T-cell (primary cell): Measurements from ENCODE around the gene ACCSL. TPM values are rescaled to one million over a fixed set of nuclear protein-coding genes. Genes with fewer than 3 reads are reported as not detected.

Experiments used
- ATAC-seq, 4 experiments: fragments of 200-7000 bp in 3 of 4; fragments of 150-1000 bp in 1 of 4; cut with Tn5 transposase; replicated peaks in 1 of 4; 1 replicate in 3 of 4; 2 replicates in 1 of 4; pipeline ENCODE4 v1.10.0; 2021; ENCODE audit warnings: moderate library complexity in 3 of 4, mild to moderate bottlenecking in 2 of 4, moderate number of reproducible peaks in 1 of 4
- CTCF ChIA-PET, 2 donors: fragments of 300-600 bp; sonication (Branson Sonifier 250); formaldehyde crosslinking; loops; one replicate each; lab custom pipeline; 2022; ENCODE audit warnings: antibody characterized with exemption in 2 of 2; lab: Charles Lee
- POLR2A ChIA-PET, 2 donors: fragments of 300-600 bp; sonication (Branson Sonifier 250); formaldehyde crosslinking; loops; one replicate each; lab custom pipeline; 2022; ENCODE audit warnings: antibody characterized with exemption in 2 of 2; lab: Charles Lee
- DNase-seq, 35 experiments: peaks; one replicate each; pipeline versions ENCODE4 v3.0.0 to v3.0.0-alpha.2; 2013 to 2023
- H3K27ac ChIP-seq: one replicate; pipeline ENCODE4 v1.5.1; 2013; ENCODE audit warnings: low read length
- H3K27me3 ChIP-seq, 2 experiments: replicated peaks in 1 of 2; 1 replicate in 1 of 2; 2 replicates in 1 of 2; pipeline versions ENCODE4 v1.6.1 to v1.7.0; 2013; ENCODE audit warnings: low read length in 1 of 2, mixed read lengths in 1 of 2; ENCODE audit not compliant: control insufficient read depth in 2 of 2, insufficient read depth in 2 of 2; ENCODE audit errors: extremely low read depth in 1 of 2
- H3K36me3 ChIP-seq, 2 donors: 1 replicate in 1 of 2; 2 replicates in 1 of 2; pipeline versions ENCODE4 v1.6.1 to v1.7.0; 2013; ENCODE audit warnings: low read length in 1 of 2; ENCODE audit not compliant: control insufficient read depth in 2 of 2, insufficient read depth in 1 of 2; ENCODE audit errors: extremely low read depth in 1 of 2
- H3K4me1 ChIP-seq, 2 experiments: 1 replicate in 1 of 2; 2 replicates in 1 of 2; pipeline versions ENCODE4 v1.6.1 to v1.7.0; 2013; ENCODE audit warnings: low read length in 2 of 2, mixed read lengths in 1 of 2; ENCODE audit not compliant: insufficient read depth in 2 of 2, control insufficient read depth in 1 of 2; ENCODE audit errors: extremely low read depth in 1 of 2
- H3K4me3 ChIP-seq, 2 donors: 1 replicate in 1 of 2; 2 replicates in 1 of 2; pipeline versions ENCODE4 v1.5.1 to v1.7.0; 2013; ENCODE audit warnings: mild to moderate bottlenecking in 2 of 2, low read length in 1 of 2, moderate library complexity in 1 of 2; ENCODE audit not compliant: control insufficient read depth in 1 of 2; ENCODE audit errors: extremely low read depth in 1 of 2
- H3K9me3 ChIP-seq: 2 replicates; pipeline ENCODE4 v1.7.0; 2013
- H3K27ac Mint-ChIP-seq, 2 donors: one replicate each; pipeline ENCODE4 v1.8.0; 2020 to 2021; ENCODE audit warnings: mild to moderate bottlenecking in 2 of 2, mixed read lengths in 2 of 2
- H3K27me3 Mint-ChIP-seq, 2 donors: one replicate each; pipeline ENCODE4 v1.8.0; 2021 to 2022; ENCODE audit warnings: mixed read lengths in 2 of 2
- H3K36me3 Mint-ChIP-seq: one replicate; pipeline ENCODE4 v1.8.0; 2021; ENCODE audit warnings: mixed read lengths
- H3K4me1 Mint-ChIP-seq, 3 donors: one replicate each; pipeline ENCODE4 v1.8.0; 2020 to 2022; ENCODE audit warnings: mixed read lengths in 3 of 3, mild to moderate bottlenecking in 1 of 3
- H3K4me3 Mint-ChIP-seq, 3 donors: one replicate each; pipeline ENCODE4 v1.8.0; 2020 to 2022; ENCODE audit warnings: mild to moderate bottlenecking in 3 of 3, mixed read lengths in 3 of 3, moderate library complexity in 3 of 3
- H3K9me3 Mint-ChIP-seq, 3 donors: one replicate each; pipeline ENCODE4 v1.8.0; 2020 to 2022; ENCODE audit warnings: mixed read lengths in 3 of 3
- WGBS: methylation state at CpG from one replicate; pipeline ENCODE4 v1.1.5; 2013; ENCODE audit warnings: missing lambda C conversion rate; ENCODE audit not compliant: insufficient coverage; 5-methylcytosine and 5-hydroxymethylcytosine counted together
- total RNA-seq, 35 experiments: library from RNA in 6 of 35; stranded (reverse) in 6 of 35; fragments of 120-200 nt in 1 of 35; gene quantifications; one replicate each; pipeline versions ENCODE4 v1.2.1 to v1.2.4 and lab custom pipeline; 2013 to 2026

Gene ACCSL
- total RNA-seq, 5 donors from 2014 or later (not counting 1 experiment from before 2014, with no cell fraction given): not detected

DNA sequence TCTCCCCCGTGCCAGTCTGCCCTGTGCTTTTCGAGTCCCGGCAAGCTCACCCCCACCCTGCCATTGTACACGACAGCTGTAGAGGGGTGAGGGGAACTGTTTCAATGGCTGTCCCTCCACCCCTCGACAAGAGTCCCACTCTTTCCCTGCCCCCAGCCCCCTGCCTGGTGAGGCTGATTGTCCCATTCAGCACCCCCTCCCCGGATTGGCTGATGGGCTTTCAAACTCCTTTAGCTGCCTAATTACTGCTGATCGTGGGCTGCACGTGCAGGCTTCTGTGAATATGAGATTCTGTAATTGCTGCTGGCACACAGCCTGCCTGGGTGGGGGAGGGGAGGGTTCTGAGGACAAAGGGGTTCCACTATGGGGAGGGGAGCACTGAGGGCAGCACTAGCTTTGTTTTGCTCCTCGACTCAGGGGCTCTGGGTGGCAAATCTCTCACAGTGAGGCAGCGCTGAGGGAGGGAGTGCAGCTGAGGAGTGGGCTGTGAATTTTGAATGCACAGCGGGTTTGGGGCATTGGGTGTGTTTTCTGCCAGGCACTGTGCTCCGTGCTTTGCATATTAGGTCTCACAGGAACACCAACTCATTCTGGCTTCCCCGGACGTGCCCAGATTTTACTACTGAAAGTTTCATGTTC lies 42.6 kb upstream of the ACCSL start:
- H3K9me3 Mint-ChIP-seq: no peaks in the 10 kb centered on the region
- no peak for DNase-seq
- H3K27ac ChIP-seq: no peak overlapping the region
- no peaks in the 10 kb centered on the region for H3K9me3 ChIP-seq
- no peak overlapping the region for H3K4me3 ChIP-seq
- H3K4me1 Mint-ChIP-seq: no peaks in the 10 kb centered on the region
- H3K27me3 Mint-ChIP-seq: peaks cover 6 to 14% of the 10 kb centered on the region in 2 donors
- ChIA-PET POLR2A (no interaction called here), CTCF (no interaction called here)
- peaks cover 0 to 26% of the 10 kb centered on the region in 2 experiments for H3K27me3 ChIP-seq
- H3K4me3 Mint-ChIP-seq: no peak overlapping the region
- H3K27ac Mint-ChIP-seq: no peak overlapping the region
- ATAC-seq: no peak
- no peaks in the 10 kb centered on the region for H3K36me3 Mint-ChIP-seq
- H3K36me3 ChIP-seq: no peaks in the 10 kb centered on the region
- WGBS: 54% methylated on average over 3 of the region's 14 CpGs
- H3K4me1 ChIP-seq: no peaks in the 10 kb centered on the region

DNA sequence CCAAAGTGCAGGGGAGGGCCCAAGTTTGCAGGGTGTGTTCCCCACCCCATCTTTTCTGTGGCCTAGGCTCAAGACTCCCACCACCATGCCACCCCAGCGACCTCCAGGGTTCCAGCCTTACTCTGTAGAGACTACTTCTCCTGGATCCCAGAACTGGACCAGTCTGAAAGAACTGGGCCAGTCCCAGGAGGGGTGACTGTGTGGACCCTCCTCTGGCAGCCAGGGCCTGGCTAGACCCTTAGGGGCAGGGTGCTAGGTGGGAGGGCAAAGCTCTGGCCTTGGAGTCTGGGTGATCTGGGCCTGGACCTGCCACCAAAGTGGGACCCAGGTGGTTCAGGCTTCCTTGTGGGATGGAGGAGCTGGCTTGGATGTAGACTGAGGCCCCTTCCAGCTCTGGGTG lies 41.8 kb upstream of the ACCSL start:
- DNase-seq (no peak), ATAC-seq (no peak)
- no peaks in the 10 kb centered on the region for H3K36me3 Mint-ChIP-seq
- Histone ChIP-seq H3K27me3 (peaks cover 0 to 25% of the 10 kb centered on the region in 2 experiments), H3K4me1 (no peaks in the 10 kb centered on the region), H3K27ac (no peak overlapping the region), H3K4me3 (no peak overlapping the region), H3K36me3 (no peaks in the 10 kb centered on the region), H3K9me3 (no peaks in the 10 kb centered on the region)
- no peak overlapping the region for H3K27ac Mint-ChIP-seq
- POLR2A ChIA-PET: no interaction called here
- CTCF ChIA-PET: no interaction called here
- peaks cover 6 to 14% of the 10 kb centered on the region in 2 donors for H3K27me3 Mint-ChIP-seq
- H3K4me3 Mint-ChIP-seq: no peak overlapping the region
- H3K9me3 Mint-ChIP-seq: no peaks in the 10 kb centered on the region
- 43% methylated on average over 1 of the region's 1 CpG for WGBS
- H3K4me1 Mint-ChIP-seq: no peaks in the 10 kb centered on the region

DNA sequence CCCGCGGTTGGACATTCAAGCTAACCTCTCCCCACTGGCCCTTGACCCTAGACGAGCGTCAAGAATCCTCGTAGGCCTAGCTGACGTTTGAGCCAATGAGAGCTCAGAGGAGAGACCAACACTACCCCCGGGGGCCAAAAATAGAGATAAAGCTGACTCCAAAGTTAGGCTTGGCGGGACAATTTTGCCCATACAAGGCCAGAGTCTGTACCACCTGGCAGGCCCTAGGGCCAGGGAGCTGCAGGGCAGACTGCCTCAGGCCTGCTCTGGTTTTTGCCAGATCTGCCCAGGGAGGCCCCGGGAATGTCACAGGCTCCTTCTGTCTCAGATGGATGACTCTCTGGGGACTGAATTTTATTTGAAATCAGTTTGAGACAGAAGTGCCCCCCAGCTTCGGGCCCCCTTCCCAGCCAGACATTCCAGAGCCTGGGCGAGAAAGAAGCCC lies 40.8 kb upstream of the ACCSL start:
- CTCF ChIA-PET: no interaction called here
- Histone ChIP-seq H3K9me3 (no peaks in the 10 kb centered on the region), H3K27ac (no peak overlapping the region), H3K4me1 (no peaks in the 10 kb centered on the region), H3K36me3 (no peaks in the 10 kb centered on the region), H3K4me3 (no peak overlapping the region), H3K27me3 (peaks cover 0 to 26% of the 10 kb centered on the region in 2 experiments)
- no peak for ATAC-seq
- no peaks in the 10 kb centered on the region for H3K4me1 Mint-ChIP-seq
- no peaks in the 10 kb centered on the region for H3K36me3 Mint-ChIP-seq
- H3K9me3 Mint-ChIP-seq: no peaks in the 10 kb centered on the region
- 77% methylated on average over 8 of the region's 11 CpGs for WGBS
- no peak overlapping the region for H3K4me3 Mint-ChIP-seq
- DNase-seq: peak in 1 of 35 experiments; percentile 8
- no peak overlapping the region for H3K27ac Mint-ChIP-seq
- peaks cover 0 to 16% of the 10 kb centered on the region in 2 donors for H3K27me3 Mint-ChIP-seq
- POLR2A ChIA-PET: no interaction called here

DNA sequence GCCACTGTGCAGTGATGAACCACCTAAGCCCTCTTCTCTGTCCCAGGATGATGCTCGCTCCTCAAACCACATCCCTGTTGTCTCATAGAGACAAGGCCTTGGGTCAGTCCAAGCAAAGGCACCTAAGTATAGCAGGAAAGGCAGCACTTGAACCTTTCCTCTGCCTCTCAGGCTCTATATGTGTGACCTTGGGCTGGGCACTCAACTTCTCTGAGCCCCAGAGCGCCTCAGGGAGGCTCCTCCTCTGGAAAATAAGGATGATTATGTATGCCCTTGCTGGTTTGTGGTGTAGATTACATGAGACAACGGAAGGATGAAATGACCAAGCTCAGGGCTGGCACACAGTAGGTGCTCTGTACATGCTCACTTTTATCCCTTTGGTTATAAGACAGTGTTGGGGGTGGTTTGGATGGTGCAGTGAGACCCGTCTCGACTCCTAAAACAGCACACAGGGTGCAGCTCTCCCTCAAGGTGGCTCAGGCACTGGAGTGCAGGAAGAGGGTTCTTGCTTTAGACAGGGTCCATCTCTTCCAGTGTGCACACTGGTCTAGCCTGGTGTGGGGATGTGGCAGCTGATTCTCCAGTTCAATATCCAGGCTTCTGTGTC lies 40.2 kb upstream of the ACCSL start:
- Histone ChIP-seq H3K27me3 (peaks cover 0 to 20% of the 10 kb centered on the region in 2 experiments), H3K36me3 (no peaks in the 10 kb centered on the region), H3K9me3 (no peaks in the 10 kb centered on the region), H3K4me3 (no peak overlapping the region), H3K4me1 (no peaks in the 10 kb centered on the region), H3K27ac (no peak overlapping the region)
- DNase-seq: no peak
- Mint-ChIP-seq H3K9me3 (no peaks in the 10 kb centered on the region), H3K4me1 (no peaks in the 10 kb centered on the region), H3K27ac (no peak overlapping the region), H3K36me3 (no peaks in the 10 kb centered on the region), H3K27me3 (peaks cover 0 to 12% of the 10 kb centered on the region in 2 donors), H3K4me3 (no peak overlapping the region)
- no peak for ATAC-seq
- 91% methylated on average over 4 of the region's 5 CpGs for WGBS
- POLR2A ChIA-PET: no interaction called here
- CTCF ChIA-PET: no interaction called here

DNA sequence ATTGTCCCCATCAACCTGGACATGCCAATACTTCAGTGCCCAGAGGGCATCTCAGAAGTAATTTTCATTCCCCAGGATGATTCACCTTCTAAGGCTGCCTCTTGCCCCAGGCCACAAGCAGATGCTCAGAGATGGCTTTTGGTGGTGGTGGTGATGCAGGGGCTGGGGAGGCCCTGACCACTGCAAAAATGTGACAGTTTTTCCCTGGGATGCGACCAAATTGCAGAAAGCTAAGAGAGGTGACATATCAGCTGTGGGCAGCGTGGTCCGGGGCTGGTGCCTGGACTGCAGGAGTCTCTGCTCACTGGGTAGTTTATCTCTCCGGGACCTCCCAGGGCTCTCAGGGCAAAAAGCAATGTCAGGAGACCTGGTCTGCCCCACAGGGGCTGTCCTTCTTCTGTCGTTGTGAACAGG lies 39.7 kb upstream of the ACCSL start:
- peaks cover 4 to 8% of the 10 kb centered on the region in 2 donors for H3K27me3 Mint-ChIP-seq
- no peak for DNase-seq
- no peaks in the 10 kb centered on the region for H3K36me3 ChIP-seq
- no peak overlapping the region for H3K27ac Mint-ChIP-seq
- H3K4me1 ChIP-seq: no peaks in the 10 kb centered on the region
- no peak overlapping the region for H3K4me3 Mint-ChIP-seq
- CTCF ChIA-PET: no interaction called here
- no peaks in the 10 kb centered on the region for H3K4me1 Mint-ChIP-seq
- ATAC-seq: no peak
- H3K9me3 Mint-ChIP-seq: no peaks in the 10 kb centered on the region
- WGBS: 92% methylated on average over 3 of the region's 5 CpGs
- H3K27ac ChIP-seq: no peak overlapping the region
- POLR2A ChIA-PET: no interaction called here
- peaks cover 0 to 18% of the 10 kb centered on the region in 2 experiments for H3K27me3 ChIP-seq
- no peak overlapping the region for H3K4me3 ChIP-seq
- no peaks in the 10 kb centered on the region for H3K36me3 Mint-ChIP-seq
- no peaks in the 10 kb centered on the region for H3K9me3 ChIP-seq

DNA sequence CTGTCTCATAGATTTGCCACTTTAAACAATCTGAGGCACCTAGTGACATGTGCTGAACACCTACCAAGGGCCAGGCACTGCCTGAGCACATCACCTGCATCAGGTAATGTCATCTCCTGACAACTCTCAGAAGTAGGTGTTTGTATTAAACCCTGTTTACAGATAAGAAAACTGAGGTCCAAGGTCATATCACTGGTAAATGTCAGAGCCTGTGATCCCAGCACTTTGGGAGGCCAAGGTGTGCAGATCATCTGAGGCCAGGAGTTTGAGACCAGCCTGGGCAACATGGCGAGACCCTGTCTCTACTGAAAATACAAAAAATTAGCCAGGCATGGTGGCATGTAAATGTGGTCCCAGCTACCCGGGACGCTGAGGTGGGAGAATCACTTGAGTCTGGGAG lies 39.1 kb upstream of the ACCSL start:
- WGBS: 50% methylated on average over 1 of the region's 3 CpGs

More for the DNA sequence above, 39.1 kb upstream of the ACCSL start:
- H3K27me3 ChIP-seq: peaks cover 0 to 13% of the 10 kb centered on the region in 2 experiments
- ATAC-seq (no peak), DNase-seq (no peak)
- Mint-ChIP-seq H3K4me3 (no peak overlapping the region), H3K9me3 (no peaks in the 10 kb centered on the region), H3K36me3 (no peaks in the 10 kb centered on the region), H3K27ac (no peak overlapping the region), H3K27me3 (peaks cover 4 to 8% of the 10 kb centered on the region in 2 donors), H3K4me1 (no peaks in the 10 kb centered on the region)
- no peaks in the 10 kb centered on the region for H3K4me1 ChIP-seq
- no peaks in the 10 kb centered on the region for H3K9me3 ChIP-seq
- no peak overlapping the region for H3K27ac ChIP-seq
- POLR2A ChIA-PET: no interaction called here
- H3K36me3 ChIP-seq: no peaks in the 10 kb centered on the region
- CTCF ChIA-PET: no interaction called here
- no peak overlapping the region for H3K4me3 ChIP-seq
